ENCODE data around the gene NTRK2.

The NTRK2 gene

GRCh38 chr9:85042981-85043647 is 373.6 kb downstream of the NTRK2 start:
- no CpG with 5 or more reads among the region's 3 CpGs for WGBS (ENCODE audit: insufficient coverage)
- CTCF ChIA-PET: no interaction called here
- Histone ChIP-seq H3K36me3 (ENCODE audit: control insufficient read depth in 4 of 4, insufficient read depth in 4 of 4, low read length in 3 of 4) (no peaks in the 10 kb centered on the region), H3K9me3 (ENCODE audit: control extremely low read depth in 1 of 5, control insufficient read depth in 4 of 5, insufficient read depth in 2 of 5, low read depth in 1 of 5, low read length in 4 of 5) (no peaks in the 10 kb centered on the region), H3K4me1 (ENCODE audit: control extremely low read depth in 1 of 4, control insufficient read depth in 4 of 4, insufficient read depth in 4 of 4, low read length in 3 of 4) (peaks cover 0 to 5% (median 3%) of the 10 kb centered on the region in 4 experiments), H3K4me3 (ENCODE audit: control insufficient read depth in 1 of 7, extremely low read depth in 1 of 7, insufficient read depth in 4 of 7, low read depth in 2 of 7, low read length in 6 of 7) (no peak overlapping the region), H3K27me3 (replicated peaks in 2 of 5; ENCODE audit: control insufficient read depth in 4 of 5, insufficient read depth in 5 of 5, low read length in 4 of 5) (peaks cover 0 to 19% (median 9%) of the 10 kb centered on the region in 5 experiments), H3K27ac (ENCODE audit: insufficient read depth in 1 of 2, low read depth in 1 of 2, low read length in 2 of 2, poor library complexity in 1 of 2, severe bottlenecking in 2 of 2) (no peak overlapping the region)
- DNase-seq: no peak
- POLR2A ChIA-PET: interaction anchor here (0.6 kb wide), 1 partner anchor 1455 kb away, joined by 4 read pairs; no protein-coding TSS in a partner anchor

DNA sequence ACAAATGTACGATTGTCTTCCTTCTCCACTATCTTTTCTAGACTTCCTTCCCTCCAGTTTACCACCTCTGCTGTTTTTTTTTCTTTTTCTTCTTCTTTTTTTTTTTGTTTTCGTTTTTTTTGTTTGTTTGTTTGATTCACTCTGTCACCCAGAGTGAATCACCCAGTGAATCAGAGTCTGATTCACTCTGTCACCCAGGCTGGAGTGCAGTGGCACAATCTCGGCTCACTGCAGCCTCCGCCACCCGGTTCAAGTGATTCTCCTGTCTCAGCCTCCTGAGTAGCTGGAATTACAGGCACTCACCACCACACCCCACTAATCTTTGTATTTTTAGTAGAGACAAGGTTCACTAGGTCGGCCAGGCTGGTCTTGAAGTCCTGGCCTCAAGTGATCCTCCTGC is 375.7 kb downstream of the NTRK2 start:
- Histone ChIP-seq H3K9me3 (ENCODE audit: control extremely low read depth in 1 of 5, control insufficient read depth in 4 of 5, insufficient read depth in 2 of 5, low read depth in 1 of 5, low read length in 4 of 5) (no peaks in the 10 kb centered on the region), H3K27ac (ENCODE audit: insufficient read depth in 1 of 2, low read depth in 1 of 2, low read length in 2 of 2, poor library complexity in 1 of 2, severe bottlenecking in 2 of 2) (no peak overlapping the region), H3K27me3 (replicated peaks in 2 of 5; ENCODE audit: control insufficient read depth in 4 of 5, insufficient read depth in 5 of 5, low read length in 4 of 5) (peaks cover 0 to 15% (median 9%) of the 10 kb centered on the region in 5 experiments), H3K36me3 (ENCODE audit: control insufficient read depth in 4 of 4, insufficient read depth in 4 of 4, low read length in 3 of 4) (no peaks in the 10 kb centered on the region), H3K4me3 (ENCODE audit: control insufficient read depth in 1 of 7, extremely low read depth in 1 of 7, insufficient read depth in 4 of 7, low read depth in 2 of 7, low read length in 6 of 7) (no peak overlapping the region), H3K4me1 (ENCODE audit: control extremely low read depth in 1 of 4, control insufficient read depth in 4 of 4, insufficient read depth in 4 of 4, low read length in 3 of 4) (peaks cover 0 to 5% (median 3%) of the 10 kb centered on the region in 4 experiments)
- CTCF ChIA-PET: no interaction called here
- DNase-seq: no peak
- WGBS (ENCODE audit: insufficient coverage): 90% methylated on average over 3 of the region's 6 CpGs
- POLR2A ChIA-PET: no interaction called here

GRCh38 chr9:85046475-85046874 is 376.9 kb downstream of the NTRK2 start:
- Histone ChIP-seq H3K4me3 (ENCODE audit: control insufficient read depth in 1 of 7, extremely low read depth in 1 of 7, insufficient read depth in 4 of 7, low read depth in 2 of 7, low read length in 6 of 7) (no peak overlapping the region), H3K27ac (ENCODE audit: insufficient read depth in 1 of 2, low read depth in 1 of 2, low read length in 2 of 2, poor library complexity in 1 of 2, severe bottlenecking in 2 of 2) (no peak overlapping the region), H3K4me1 (ENCODE audit: control extremely low read depth in 1 of 4, control insufficient read depth in 4 of 4, insufficient read depth in 4 of 4, low read length in 3 of 4) (no peaks in the 10 kb centered on the region), H3K9me3 (ENCODE audit: control extremely low read depth in 1 of 5, control insufficient read depth in 4 of 5, insufficient read depth in 2 of 5, low read depth in 1 of 5, low read length in 4 of 5) (peaks cover 0 to 3% (median 0%) of the 10 kb centered on the region in 5 experiments), H3K27me3 (replicated peaks in 2 of 5; ENCODE audit: control insufficient read depth in 4 of 5, insufficient read depth in 5 of 5, low read length in 4 of 5) (peaks cover 0 to 7% (median 0%) of the 10 kb centered on the region in 5 experiments), H3K36me3 (ENCODE audit: control insufficient read depth in 4 of 4, insufficient read depth in 4 of 4, low read length in 3 of 4) (no peaks in the 10 kb centered on the region)
- 93% methylated on average over 3 of the region's 4 CpGs for whole genome bisulfite sequencing (ENCODE audit: insufficient coverage)
- POLR2A ChIA-PET: no interaction called here
- no peak for DNase-seq
- CTCF ChIA-PET: no interaction called here

DNA sequence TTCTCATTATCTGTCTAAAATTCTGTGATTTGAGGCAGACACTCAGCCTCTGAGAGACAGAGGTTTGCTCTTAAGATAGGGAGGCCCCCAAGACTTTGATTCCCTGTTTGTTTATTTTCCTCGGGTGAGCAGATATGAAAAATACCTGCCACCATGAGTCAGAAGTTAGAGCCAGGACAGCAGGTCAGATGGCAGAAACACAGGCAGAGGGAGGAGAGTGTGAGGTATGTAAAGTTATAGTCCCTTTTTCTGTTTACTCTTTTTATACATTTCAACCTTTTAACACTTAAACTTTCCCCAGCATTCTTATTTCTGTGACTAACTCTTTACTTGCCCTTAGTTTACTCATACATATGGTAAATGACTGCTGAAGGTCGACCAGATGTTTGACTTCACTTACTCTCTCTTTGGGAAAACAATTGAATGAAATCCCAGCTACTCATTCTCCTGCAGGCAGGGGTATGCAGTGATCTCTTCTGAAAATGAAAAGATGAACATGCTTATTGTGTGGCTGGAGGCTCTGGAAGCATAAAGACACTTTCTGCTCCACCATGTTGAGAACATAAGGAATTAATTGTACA is 383.8 kb downstream of the NTRK2 start:
- Histone ChIP-seq H3K27ac (ENCODE audit: insufficient read depth in 1 of 2, low read depth in 1 of 2, low read length in 2 of 2, poor library complexity in 1 of 2, severe bottlenecking in 2 of 2) (no peak overlapping the region), H3K4me1 (ENCODE audit: control extremely low read depth in 1 of 4, control insufficient read depth in 4 of 4, insufficient read depth in 4 of 4, low read length in 3 of 4) (no peaks in the 10 kb centered on the region), H3K36me3 (ENCODE audit: control insufficient read depth in 4 of 4, insufficient read depth in 4 of 4, low read length in 3 of 4) (no peaks in the 10 kb centered on the region), H3K9me3 (ENCODE audit: control extremely low read depth in 1 of 5, control insufficient read depth in 4 of 5, insufficient read depth in 2 of 5, low read depth in 1 of 5, low read length in 4 of 5) (peaks cover 0 to 3% (median 0%) of the 10 kb centered on the region in 5 experiments), H3K4me3 (ENCODE audit: control insufficient read depth in 1 of 7, extremely low read depth in 1 of 7, insufficient read depth in 4 of 7, low read depth in 2 of 7, low read length in 6 of 7) (no peak overlapping the region), H3K27me3 (replicated peaks in 2 of 5; ENCODE audit: control insufficient read depth in 4 of 5, insufficient read depth in 5 of 5, low read length in 4 of 5) (peaks cover 0 to 2% (median 0%) of the 10 kb centered on the region in 5 experiments)
- DNase-seq: no peak
- POLR2A ChIA-PET: no interaction called here
- CTCF ChIA-PET: no interaction called here
- WGBS (ENCODE audit: insufficient coverage): 71% methylated on average over 1 of the region's 2 CpGs

- peaks cover 0 to 3% (median 0%) of the 10 kb centered on the region in 5 experiments for H3K9me3 ChIP-seq (ENCODE audit: control extremely low read depth in 1 of 5, control insufficient read depth in 4 of 5, insufficient read depth in 2 of 5, low read depth in 1 of 5, low read length in 4 of 5)
- H3K27me3 ChIP-seq (replicated peaks in 2 of 5; ENCODE audit: control insufficient read depth in 4 of 5, insufficient read depth in 5 of 5, low read length in 4 of 5): peaks cover 0 to 2% (median 0%) of the 10 kb centered on the region in 5 experiments
- no peak overlapping the region for H3K4me3 ChIP-seq (ENCODE audit: control insufficient read depth in 1 of 7, extremely low read depth in 1 of 7, insufficient read depth in 4 of 7, low read depth in 2 of 7, low read length in 6 of 7)
- no peaks in the 10 kb centered on the region for H3K4me1 ChIP-seq (ENCODE audit: control extremely low read depth in 1 of 4, control insufficient read depth in 4 of 4, insufficient read depth in 4 of 4, low read length in 3 of 4)
- no peaks in the 10 kb centered on the region for H3K36me3 ChIP-seq (ENCODE audit: control insufficient read depth in 4 of 4, insufficient read depth in 4 of 4, low read length in 3 of 4)
- 100% methylated on average over 4 of the region's 4 CpGs for WGBS (ENCODE audit: insufficient coverage)
- CTCF ChIA-PET: no interaction called here
- no peak for DNase-seq
- POLR2A ChIA-PET: no interaction called here
- no peak overlapping the region for H3K27ac ChIP-seq (ENCODE audit: insufficient read depth in 1 of 2, low read depth in 1 of 2, low read length in 2 of 2, poor library complexity in 1 of 2, severe bottlenecking in 2 of 2)
Measured at GRCh38 chr9:85054017-85054416, 384.5 kb downstream of the NTRK2 start.

GRCh38 chr9:85055506-85056202 is 386.1 kb downstream of the NTRK2 start:
- Histone ChIP-seq H3K36me3 (ENCODE audit: control insufficient read depth in 4 of 4, insufficient read depth in 4 of 4, low read length in 3 of 4) (no peaks in the 10 kb centered on the region), H3K4me3 (ENCODE audit: control insufficient read depth in 1 of 7, extremely low read depth in 1 of 7, insufficient read depth in 4 of 7, low read depth in 2 of 7, low read length in 6 of 7) (no peak overlapping the region), H3K9me3 (ENCODE audit: control extremely low read depth in 1 of 5, control insufficient read depth in 4 of 5, insufficient read depth in 2 of 5, low read depth in 1 of 5, low read length in 4 of 5) (peaks cover 0 to under 1% (median 0%) of the 10 kb centered on the region in 5 experiments), H3K27me3 (replicated peaks in 2 of 5; ENCODE audit: control insufficient read depth in 4 of 5, insufficient read depth in 5 of 5, low read length in 4 of 5) (peaks cover 0 to 2% (median 0%) of the 10 kb centered on the region in 5 experiments), H3K27ac (ENCODE audit: insufficient read depth in 1 of 2, low read depth in 1 of 2, low read length in 2 of 2, poor library complexity in 1 of 2, severe bottlenecking in 2 of 2) (no peak overlapping the region), H3K4me1 (ENCODE audit: control extremely low read depth in 1 of 4, control insufficient read depth in 4 of 4, insufficient read depth in 4 of 4, low read length in 3 of 4) (no peaks in the 10 kb centered on the region)
- CTCF ChIA-PET: no interaction called here
- POLR2A ChIA-PET: no interaction called here
- WGBS (ENCODE audit: insufficient coverage): 92% methylated on average over 2 of the region's 2 CpGs
- no peak for DNase-seq

DNA sequence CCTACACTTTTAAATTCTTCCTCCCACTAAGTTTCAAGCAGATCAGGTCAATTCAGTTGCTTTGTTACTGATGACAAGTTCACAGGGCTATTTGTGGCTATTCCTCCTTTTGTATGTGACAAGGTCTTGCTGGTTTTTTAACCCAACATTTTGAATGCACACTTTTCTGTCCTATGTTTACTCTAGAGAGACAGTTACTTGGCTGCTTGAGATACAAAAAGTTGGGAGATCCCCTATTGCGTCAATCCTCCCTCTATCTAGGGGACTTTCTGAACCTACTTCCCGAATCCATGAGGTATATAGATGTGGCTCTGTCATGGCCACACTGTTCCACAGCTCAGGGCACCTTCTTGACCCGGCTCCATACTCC is 386.7 kb downstream of the NTRK2 start:
- no peaks in the 10 kb centered on the region for H3K4me1 ChIP-seq (ENCODE audit: control extremely low read depth in 1 of 4, control insufficient read depth in 4 of 4, insufficient read depth in 4 of 4, low read length in 3 of 4)
- no peak overlapping the region for H3K4me3 ChIP-seq (ENCODE audit: control insufficient read depth in 1 of 7, extremely low read depth in 1 of 7, insufficient read depth in 4 of 7, low read depth in 2 of 7, low read length in 6 of 7)
- ChIA-PET CTCF (no interaction called here), POLR2A (no interaction called here)
- 100% methylated on average over 2 of the region's 3 CpGs for WGBS (ENCODE audit: insufficient coverage)
- H3K36me3 ChIP-seq (ENCODE audit: control insufficient read depth in 4 of 4, insufficient read depth in 4 of 4, low read length in 3 of 4): no peaks in the 10 kb centered on the region
- no peak overlapping the region for H3K27ac ChIP-seq (ENCODE audit: insufficient read depth in 1 of 2, low read depth in 1 of 2, low read length in 2 of 2, poor library complexity in 1 of 2, severe bottlenecking in 2 of 2)
- H3K9me3 ChIP-seq (ENCODE audit: control extremely low read depth in 1 of 5, control insufficient read depth in 4 of 5, insufficient read depth in 2 of 5, low read depth in 1 of 5, low read length in 4 of 5): no peaks in the 10 kb centered on the region
- peaks cover 0 to 2% (median 0%) of the 10 kb centered on the region in 5 experiments for H3K27me3 ChIP-seq (replicated peaks in 2 of 5; ENCODE audit: control insufficient read depth in 4 of 5, insufficient read depth in 5 of 5, low read length in 4 of 5)
- no peak for DNase-seq
